Measurements from ENCODE around the gene QPCT. TPM values are rescaled to one million over a fixed set of nuclear protein-coding genes. Genes with fewer than 3 reads are reported as not detected.

The QPCT gene
- total RNA-seq, 1 experiment from 2014 or later, result 18.4 TPM

Other genes with a start within 250 kb of the QPCT start
- gene EIF2AK2, start 187.7 kb upstream of the QPCT start, total RNA-seq (2014; rRNA removed; shearing (Covaris generic)), result 33.7 and 43.1 TPM in 2 replicates
- not detected in 2 replicates for gene SULT6B1, start 156.0 kb upstream of the QPCT start, total RNA-seq (2014; rRNA removed; shearing (Covaris generic))
- gene CEBPZOS, start 148.1 kb upstream of the QPCT start, total RNA-seq (2014; rRNA removed; shearing (Covaris generic)), result 29.5 and 45.3 TPM in 2 replicates
- gene CEBPZ, start 113.0 kb upstream of the QPCT start, total RNA-seq (2014; rRNA removed; shearing (Covaris generic)), result 62.1 and 89.8 TPM in 2 replicates
- 12.0 and 18.1 TPM in 2 replicates for gene NDUFAF7, start 113.0 kb upstream of the QPCT start, total RNA-seq (2014; rRNA removed; shearing (Covaris generic))
- 59.8 and 63.5 TPM in 2 replicates for gene PRKD3, start 19.8 kb upstream of the QPCT start, total RNA-seq (2014; rRNA removed; shearing (Covaris generic))

All from A172 (cell line).